Fibroblast of skin of scalp (primary cell): ENCODE data around the gene CARD11.

Source experiments
- DNase-seq: peaks from one replicate; pipeline ENCODE4 v3.0.0-alpha.2; 2013

CARD11 gene

DNA sequence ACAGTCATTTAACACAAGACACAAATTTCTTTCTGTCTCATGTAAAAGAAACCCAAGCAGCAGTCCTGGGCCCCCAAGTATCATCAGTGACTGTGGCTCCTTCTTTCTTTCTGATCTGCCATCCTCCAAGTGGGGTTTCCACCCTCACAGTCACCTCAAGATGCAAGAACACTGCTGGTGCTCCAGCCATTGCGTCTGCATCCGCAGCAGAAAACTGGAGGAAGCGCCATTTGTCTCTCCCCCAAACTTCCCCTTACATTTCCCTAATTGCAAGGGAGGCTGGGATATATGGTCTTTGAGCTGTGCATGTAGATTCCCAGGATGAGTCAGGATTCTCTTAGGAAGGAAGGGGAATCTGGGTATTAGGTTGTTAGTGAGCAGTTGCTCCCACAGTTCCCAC lies 138.6 kb downstream of the CARD11 start:
- no peak for DNase-seq

DNA sequence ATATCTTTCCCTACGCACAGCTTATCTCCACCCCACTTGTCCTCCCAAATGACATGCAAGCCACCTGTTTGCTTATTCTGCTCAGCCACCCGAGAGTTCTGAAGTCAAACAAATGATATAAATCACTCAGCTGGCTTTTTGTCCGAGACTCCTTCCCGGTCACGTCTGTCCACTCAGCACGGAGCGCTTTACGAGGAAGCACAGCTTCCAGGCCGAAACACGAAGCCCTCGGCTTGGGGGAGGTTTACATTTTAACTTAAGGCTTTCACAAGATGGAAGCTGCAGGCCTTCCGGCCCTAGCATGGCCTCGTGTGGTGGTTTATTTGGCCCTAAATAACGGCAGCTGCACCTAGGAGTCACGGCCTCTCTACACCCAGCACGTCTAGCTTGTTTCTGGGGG lies 139.5 kb downstream of the CARD11 start:
- DNase-seq = no peak

DNA sequence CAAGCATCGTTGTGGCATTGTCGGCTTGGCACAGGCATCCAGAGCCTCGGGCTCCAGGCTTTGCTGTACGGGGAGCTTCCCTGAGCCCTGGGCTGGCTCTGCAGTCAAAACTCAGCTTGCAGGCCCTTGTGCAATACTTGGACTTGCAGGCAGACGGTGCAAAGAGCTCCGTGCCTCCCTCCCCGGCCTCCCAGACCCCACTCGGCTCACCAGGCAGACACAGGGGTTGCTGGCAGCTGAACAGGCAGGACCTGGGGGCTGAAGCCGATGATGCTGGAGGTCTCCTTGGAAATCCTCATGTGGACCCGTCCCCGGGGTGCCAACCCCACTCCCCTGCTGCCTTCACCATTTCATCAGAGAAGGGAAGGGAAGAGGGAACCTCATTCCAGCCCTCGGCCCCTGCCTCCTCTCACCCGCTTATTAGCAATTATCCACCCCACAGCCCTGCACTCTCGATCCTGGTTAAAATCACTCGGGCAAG lies 139.9 kb downstream of the CARD11 start:
- DNase-seq = no peak

DNA sequence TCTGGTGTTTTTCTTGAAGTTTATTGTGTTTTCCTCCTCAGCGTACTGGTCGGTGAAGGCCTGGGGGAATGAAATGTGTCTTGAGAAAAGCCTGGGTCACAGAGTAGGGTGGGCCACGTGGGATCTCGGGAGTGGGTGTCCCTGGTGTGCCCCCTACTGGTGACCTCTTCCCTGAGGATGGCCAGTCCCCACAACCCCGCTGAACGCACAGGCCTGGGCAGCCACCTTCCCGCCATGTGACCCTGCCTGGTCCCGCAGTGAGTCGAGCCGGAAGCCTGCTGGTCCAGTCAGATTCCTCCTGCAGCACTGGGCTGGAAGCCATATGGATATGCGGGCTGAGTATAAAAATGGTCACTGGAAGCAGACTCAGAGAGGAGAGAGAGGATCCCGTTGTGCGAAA lies 146.6 kb downstream of the CARD11 start:
- no peak for DNase-seq

DNA sequence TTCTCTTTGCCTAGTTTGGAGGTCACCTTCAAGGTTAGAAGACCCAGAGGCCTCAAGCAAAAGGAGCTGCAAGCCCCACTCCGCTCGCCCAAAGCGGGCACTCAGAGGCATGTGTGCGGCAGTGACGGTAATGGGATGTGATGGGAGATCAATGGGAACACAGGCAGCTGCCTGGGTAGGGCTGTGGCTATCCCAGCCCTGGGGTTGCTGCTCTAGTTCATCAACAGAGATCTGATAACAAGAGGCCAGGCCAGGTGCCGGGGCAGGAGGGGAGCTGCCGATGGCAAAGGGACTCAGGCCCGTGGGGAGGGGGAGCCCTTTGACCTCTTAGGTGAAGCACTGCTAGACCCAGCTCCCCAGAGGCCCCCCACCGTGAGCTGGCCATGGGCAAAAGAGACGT lies 147.5 kb downstream of the CARD11 start:
- no peak for DNase-seq

DNA sequence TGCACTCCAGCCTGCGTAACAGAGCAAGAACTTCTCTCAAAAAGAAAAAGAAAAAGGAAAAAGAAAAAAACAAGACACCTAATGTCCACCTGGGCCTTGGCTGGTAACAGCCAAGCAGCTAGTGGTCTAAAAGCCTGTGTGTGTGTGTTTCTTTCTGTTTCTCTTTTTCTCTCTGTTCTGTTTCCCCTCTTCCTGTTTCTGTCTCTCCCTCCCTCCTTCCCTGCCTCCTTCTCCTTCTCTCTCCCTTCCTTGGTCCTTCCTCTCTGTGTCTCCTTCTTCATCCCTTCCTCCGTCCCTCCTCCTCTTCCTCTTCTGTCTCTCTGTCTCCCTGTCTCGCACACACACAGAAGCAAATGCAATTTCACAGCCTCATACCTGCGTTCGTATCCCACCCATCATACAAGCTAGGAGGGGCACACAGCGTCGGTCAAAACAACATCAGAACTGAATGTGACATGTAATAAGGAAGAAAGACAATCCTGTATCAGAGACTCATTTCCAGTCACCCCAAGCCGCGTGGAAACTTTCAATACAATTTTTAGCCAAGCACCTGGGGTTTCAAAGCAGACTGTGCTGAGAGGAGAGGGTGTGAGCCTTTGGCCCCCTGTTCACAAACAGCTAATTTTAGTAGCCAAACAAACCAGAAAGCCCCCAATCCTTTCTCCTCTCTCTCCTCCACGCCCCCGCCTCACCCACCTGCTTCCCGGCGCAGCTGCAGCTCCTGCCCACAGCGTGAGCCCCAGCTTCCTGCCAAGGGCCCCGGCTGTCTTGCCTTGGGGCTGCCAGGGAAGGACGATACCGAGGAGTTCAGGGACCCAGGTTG lies 149.3 kb downstream of the CARD11 start:
- DNase-seq = no peak

DNA sequence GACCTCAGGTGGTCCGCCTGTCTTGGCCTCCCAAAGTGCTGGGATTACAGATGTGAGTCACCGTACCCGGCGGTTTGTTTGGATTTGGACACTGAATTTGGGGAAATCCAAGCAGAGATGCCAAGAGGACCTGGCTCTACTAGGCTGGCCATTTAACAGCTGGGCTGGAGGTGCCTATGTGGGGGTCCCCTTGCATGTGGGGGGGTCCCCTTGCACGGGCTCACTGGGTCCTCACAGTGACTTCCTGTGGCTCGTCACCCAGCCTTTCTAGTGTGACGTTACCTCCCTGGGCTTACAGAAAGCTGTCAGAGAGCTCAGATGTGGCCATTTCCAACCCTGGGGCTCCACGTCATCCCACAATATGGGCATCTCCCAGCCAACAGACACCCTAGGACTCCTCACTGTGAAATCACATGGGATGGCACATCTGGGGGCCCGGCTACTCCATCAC lies 150.2 kb downstream of the CARD11 start:
- no peak for DNase-seq

DNA sequence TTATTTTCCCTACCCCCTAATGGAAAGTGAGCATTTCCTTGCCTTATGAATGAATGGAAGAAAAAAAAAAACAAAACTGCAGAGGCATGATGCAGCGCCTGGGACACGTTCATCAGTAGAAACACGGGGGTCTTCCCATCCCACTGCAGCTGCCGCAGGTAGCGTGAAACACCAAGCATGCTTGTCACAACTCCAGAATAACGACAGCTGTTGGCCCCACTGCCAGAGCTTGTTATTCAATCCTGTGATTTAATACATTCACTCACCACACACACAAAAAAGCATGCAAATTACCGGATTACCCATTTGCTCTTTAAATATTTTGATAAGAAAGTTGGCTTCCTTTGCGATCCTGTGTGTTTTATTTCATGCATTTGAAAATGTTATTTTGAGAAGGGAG lies 151.1 kb downstream of the CARD11 start:
- no peak for DNase-seq

DNA sequence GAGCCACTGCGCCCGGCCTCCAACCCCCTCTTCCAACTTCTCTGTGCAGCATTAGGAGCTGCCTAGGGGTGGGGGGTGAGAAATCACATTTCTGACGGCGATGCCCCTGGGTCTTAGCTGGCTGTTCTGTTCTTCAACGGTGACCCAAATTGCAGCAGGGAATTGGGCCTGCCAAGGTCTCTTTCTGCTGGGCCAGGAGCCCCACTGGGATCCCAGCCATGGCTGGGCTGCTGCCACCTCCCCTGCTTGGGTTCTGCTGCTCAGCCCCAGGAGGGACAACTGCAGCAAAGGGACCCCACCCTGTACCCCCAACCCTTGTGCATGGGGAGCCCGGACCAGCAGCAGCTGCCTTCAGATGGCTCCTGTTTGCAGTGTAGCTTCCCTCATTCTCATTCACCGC lies 155.9 kb downstream of the CARD11 start:
- no peak for DNase-seq

DNA sequence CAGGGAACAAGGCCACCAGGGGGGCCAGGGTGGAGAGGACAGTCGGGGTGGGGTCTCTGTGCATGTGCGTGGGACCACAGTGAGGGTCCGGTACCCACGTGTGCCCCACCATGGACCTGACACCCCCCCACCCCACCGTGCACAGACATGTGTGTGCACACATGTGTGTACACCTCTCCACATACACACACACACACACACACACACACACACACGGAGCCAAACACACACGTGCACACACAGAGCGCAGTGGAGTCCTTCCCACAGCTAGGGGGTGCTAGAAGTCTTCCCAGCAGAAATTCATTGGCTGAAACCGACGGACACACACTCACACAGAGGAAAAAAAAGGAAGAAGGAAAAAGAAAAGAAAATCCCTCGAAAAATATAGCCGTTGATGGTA lies 156.8 kb downstream of the CARD11 start:
- DNase-seq = peak; percentile 79

DNA sequence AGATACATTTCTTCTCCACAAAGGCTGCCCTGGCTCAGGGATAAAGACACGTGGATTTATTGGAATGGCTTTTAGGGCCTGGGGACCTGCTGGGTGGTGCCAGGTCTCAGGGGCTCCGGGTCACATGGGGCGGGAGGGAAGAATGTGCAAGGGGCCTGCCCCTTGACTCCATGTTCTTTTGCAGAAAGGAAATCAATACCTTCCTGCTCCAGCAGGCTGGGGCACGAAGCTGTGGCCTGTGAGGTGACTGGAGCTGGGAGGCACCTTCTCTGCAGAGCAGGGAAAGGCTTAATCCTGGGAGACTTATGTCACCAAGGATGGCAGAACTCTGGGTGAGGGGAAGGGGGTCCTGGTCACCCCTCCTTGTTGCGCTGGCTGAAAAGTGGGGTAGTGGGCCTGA lies 157.3 kb downstream of the CARD11 start:
- DNase-seq = no peak

DNA sequence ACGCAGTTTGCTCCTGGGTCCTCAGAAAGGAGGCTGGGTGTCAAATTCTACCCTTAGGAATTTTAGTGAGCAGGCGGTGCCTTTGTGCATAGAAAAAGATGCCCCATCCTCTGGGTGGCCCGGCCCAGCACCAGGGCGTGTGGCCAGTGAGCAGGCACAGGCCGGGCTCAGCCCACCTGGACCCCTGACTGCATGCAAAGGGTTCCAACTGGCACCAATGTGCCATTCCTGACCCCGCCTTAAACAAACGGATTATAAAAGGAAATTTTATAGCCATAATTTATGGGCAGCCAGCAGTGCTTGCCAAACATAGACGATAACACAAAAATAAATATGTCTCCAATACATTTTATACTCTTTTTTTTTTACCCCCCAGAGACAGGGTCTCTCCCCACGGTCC lies 159.5 kb downstream of the CARD11 start:
- DNase-seq = no peak

DNA sequence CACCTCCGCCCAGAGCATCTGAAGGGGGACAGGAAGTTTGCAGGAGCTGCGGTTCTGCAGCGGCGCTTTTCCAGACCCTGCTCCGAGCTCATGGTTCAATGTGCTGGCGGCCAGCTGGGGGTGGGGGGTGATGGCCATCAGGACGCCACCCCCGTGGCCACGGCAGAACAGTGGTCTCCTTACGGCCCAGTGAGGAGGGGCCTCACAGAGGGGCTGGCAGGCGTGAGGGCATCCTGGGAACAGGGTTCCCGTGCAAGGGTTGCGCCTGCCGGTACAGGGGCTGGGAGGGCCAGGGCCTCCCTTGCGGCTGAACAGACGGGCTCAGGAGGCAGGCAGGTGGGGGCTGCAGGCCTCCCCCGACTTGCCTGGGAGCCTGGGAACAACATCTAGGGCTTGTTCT lies 160.6 kb downstream of the CARD11 start:
- DNase-seq = no peak

DNA sequence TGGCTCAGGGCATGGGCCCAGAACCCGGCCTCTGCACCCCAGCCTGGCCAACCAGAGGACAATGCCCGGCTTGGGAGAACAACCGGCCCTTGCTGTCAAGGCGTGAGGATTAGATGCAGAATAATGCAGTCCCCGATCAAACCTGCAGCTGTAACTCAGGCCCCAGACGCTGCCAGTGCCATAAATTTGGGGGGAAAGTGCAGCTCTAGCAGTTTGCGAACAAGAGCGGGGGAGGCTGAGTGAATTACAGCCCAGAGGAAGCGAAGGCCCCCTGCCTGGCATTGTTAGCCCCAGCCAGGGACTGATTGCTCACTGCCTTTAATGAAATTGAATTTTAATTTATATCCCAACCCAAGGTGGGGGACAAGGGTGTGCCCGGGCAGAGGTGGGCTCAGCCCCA lies 161.6 kb downstream of the CARD11 start:
- no peak for DNase-seq

DNA sequence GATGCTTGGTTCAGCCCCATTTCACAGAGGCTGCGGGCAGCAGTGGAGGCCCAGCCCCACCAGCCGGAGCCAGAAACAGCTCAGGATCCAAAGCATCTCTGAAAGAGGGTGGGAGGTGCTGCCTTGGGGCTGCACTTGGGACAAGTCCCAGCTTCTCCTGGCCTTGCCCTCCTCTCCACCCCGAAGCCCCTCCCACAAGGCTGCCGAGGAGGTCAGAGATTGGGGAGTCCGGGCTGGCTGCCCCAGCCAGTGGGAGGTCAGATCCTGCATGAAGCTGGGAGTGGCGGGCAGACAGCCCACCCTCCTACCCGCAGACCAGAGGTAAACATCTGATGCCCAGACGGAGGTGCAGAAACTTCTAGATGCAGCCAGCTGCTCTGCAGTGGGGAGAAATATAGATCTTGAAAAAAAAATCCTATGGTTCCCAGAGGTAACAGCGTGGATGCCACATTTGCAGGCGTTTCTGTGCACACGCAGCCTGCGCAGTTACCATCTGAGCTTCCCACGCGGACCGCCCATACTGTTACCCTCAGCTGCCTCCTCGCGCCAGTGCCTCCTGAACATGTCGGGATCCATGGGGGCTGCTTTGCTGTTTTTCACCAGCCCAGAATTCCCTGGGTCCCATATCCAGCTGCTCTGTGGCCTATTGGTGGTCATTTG lies 162.7 kb downstream of the CARD11 start:
- peak; percentile 13 for DNase-seq

DNA sequence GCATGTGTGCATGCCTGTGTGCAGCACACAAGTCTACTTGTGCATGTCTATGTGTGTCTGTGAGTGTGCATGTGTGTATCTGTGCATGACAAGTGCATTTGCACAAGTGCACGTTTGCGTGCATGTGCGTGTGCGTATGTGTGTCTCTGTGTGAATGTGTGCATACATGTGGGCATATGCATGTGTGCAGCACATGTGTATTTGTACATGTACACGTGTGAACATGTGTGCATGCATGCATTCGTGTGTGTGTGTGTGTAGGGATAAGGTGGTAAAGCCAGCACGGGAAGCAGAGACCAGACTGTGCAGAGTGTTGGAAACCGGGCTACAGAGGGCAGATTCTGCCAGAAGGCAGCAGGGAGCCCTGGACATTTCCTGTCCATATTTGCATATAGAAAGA lies 163.6 kb downstream of the CARD11 start:
- DNase-seq = no peak

DNA sequence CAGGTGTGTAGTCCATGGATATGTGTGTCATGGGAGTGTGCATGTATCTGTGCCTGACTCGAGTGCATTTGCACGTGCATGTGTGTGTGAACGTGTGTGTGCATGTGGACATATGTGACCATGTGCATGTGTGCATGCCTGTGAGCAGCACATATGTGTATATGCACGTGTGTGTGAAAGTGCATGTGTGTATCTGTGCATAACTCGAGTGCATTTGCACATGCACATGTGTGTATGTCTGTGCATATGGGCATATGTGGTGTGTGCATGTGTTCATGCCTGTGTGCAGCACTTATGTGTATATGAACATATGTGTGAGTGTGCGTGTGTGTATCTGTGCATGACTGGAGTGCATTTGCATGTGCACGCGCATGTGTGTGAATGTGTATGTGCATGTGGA lies 164.3 kb downstream of the CARD11 start:
- DNase-seq = no peak

DNA sequence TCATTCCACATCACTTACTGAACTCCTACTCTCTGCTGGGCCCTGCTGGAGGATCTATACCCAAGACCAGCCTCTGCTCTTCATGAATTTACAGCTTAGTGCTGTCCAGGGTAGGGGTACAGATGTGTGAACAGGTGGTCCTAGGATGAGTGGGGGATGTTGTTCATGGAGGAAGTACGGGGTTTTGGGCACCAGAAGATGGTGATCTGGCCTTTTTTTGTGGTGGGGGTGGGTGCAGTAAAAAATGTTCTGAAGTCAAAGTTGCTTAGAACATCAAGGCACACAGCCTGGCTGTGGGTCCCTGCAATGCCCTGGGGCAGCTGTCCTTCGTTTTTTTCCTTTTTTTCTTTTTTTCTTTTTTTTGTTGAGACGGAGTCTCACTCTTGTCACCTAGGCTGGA lies 165.4 kb downstream of the CARD11 start:
- no peak for DNase-seq

DNA sequence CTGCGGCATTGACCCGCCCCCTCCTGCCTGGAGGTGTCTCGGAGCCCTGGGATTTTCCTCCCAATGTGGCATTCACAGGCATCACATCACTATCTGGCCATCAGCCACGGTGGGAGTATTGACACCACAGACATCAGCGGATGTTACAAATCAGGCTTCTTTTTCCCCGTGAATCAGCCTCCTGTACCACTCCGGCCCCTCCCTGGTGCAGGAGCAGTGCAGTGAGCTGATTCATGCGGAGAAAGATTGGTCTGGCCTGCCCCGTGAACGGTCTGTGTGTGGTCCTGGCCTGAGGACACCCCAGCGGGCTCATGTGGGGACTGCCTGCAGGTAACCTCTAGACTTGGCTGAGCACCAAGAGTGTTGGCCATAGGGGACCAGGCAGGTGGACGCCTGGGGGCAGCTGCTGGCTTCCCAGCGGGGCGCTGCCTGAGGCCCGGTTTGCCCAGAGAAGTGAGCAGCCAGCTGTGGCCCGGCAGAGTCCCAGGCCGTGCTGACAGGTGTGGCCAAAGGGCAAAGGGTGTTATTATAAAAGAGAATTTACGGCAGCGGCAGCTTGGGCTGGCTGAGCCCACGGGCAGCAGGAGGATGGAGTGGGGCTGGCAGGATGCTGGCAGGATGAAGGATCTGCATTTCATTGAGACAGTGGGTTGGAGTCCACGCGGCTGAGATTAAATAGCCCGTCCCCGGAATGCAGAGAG lies 167.5 kb downstream of the CARD11 start:
- peak; percentile 68 for DNase-seq

DNA sequence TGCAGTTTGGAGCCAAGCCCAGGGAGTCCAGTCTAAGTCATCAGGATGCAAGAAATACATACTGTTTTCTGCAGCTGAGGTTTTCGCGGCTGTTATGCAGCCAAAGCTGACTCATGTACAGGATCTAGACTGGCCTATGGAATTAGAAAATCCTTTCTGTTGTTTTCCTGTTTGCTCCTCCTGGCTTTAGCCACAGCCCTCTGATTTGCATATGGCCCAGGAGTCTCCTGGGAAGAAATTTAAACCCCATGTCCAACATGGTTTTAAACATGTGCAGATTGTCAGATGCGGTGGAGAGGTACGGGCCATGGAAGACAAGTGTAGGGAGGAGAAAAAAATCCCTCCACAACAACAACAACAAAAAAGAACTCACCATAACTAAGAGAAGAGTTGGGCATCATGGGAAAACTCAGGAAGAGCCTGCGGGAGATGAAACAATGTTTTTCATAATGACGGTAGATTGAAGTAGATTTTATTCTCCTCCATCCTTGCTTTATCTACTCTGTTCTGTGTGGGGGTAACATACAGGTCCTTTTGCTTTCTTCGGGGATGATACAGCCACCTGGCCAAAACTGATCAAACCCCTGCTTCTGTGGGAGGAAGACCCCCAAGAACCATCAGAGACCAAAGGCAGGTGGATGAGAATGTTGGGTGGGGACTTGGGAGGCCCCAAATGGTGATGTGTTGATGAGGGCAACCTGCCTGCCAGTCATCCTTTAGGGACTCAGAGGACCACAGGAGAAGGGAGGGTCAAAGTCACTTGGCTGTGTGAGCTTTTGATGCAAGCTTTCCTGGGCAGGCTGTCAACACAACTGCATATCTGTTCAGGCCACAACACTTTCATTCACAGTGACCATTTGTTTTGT lies 169.7 kb downstream of the CARD11 start:
- DNase-seq = peak; percentile 86

DNA sequence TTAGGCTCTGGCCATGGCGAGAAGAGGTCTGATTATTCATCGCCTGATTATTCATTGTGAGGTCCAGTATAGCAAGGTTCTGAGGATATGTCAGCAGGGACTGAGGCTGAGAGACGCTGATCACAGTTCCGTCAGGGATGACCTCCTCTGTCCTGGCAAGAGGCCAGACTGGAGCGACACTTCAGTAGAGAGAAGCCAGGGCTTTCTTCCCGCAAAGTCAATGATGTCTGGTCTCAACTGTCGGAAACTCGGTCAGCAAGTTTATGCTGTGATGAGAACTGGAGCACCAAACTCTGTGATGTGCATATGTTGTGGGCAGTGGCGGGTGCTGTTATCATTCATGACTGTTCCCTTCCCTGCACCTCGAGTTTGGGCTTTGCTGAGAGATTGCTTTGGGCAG lies 170.5 kb downstream of the CARD11 start:
- DNase-seq = no peak

DNA sequence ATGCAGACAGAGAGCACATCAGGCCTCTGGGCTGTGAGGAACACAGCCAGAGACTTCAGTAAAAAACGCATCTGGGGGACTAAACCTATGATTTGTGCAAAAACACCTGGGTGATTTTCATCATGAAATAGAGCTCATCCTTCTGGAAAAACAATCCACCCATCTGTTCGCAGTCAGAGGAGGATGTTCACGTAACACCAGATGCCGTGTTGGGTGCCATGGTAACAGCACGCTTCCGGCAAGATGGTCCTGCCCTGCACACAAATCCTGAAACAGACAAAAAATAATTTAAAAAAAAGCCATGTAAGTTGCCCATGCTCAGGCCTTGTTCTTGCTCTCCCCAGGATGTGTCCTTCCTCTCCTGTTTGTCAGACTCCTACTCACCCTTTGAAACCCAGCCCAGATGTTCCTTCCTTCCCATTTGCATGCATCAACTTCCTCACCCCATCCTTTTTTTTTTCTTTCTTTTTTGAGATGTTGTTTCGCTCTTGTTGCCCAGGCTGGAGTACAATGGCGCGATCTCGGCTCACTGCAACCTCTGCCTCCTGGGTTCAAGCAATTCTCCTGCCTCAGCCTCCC lies 171.3 kb downstream of the CARD11 start:
- no peak for DNase-seq
